DOHH2 (cell line): Measurements from ENCODE around the gene ARL6IP4.

Experiments used
- H3F3A ChIP-seq: fragments of 200-600 bp; sonication (generic), shearing (Covaris generic); 2 replicates; pipeline ENCODE4 v1.6.0; 2016; ENCODE audit warnings: antibody characterized with exemption, mild to moderate bottlenecking; ENCODE audit not compliant: control insufficient read depth, insufficient read depth
- H3K27ac ChIP-seq: fragments of 200-600 bp; sonication (generic); 2 replicates; pipeline ENCODE4 v1.5.1; 2014; ENCODE audit warnings: low read depth, mild to moderate bottlenecking, low read length, moderate library complexity
- H3K27me3 ChIP-seq: fragments of 200-600 bp; sonication (generic); 2 replicates; pipeline ENCODE4 v1.6.1; 2014; ENCODE audit warnings: mild to moderate bottlenecking, low read length, mixed read lengths; ENCODE audit not compliant: control insufficient read depth
- H3K36me3 ChIP-seq: fragments of 200-600 bp; sonication (generic); 2 replicates; pipeline ENCODE4 v1.6.1; 2014; ENCODE audit warnings: mild to moderate bottlenecking, low read length, moderate library complexity, mixed read lengths; ENCODE audit not compliant: control insufficient read depth
- H3K4me1 ChIP-seq: fragments of 200-600 bp; sonication (generic); 2 replicates; pipeline ENCODE4 v1.6.1; 2014; ENCODE audit warnings: mild to moderate bottlenecking, low read length, mixed read lengths; ENCODE audit not compliant: control insufficient read depth
- H3K4me2 ChIP-seq: fragments of 200-600 bp; sonication (generic); 2 replicates; pipeline ENCODE4 v1.6.0; 2014; ENCODE audit warnings: mild to moderate bottlenecking, low read length, moderate library complexity
- H3K4me3 ChIP-seq: fragments of 200-600 bp; sonication (generic); 2 replicates; pipeline ENCODE4 v1.5.1; 2014; ENCODE audit warnings: mild to moderate bottlenecking, low read length, mixed read lengths
- H3K79me2 ChIP-seq: fragments of 200-600 bp; sonication (generic); 2 replicates; pipeline ENCODE4 v1.6.1; 2014; ENCODE audit warnings: mild to moderate bottlenecking, low read length, mixed read lengths; ENCODE audit not compliant: control insufficient read depth
- H3K9me2 ChIP-seq: fragments of 200-600 bp; sonication (generic); replicated peaks from 2 replicates; pipeline ENCODE4 v1.6.1; 2014; ENCODE audit warnings: mild to moderate bottlenecking, low read length, mixed read lengths; ENCODE audit not compliant: control insufficient read depth
- H3K9me3 ChIP-seq: fragments of 200-600 bp; sonication (generic); 2 replicates; pipeline ENCODE4 v1.6.1; 2014; ENCODE audit warnings: antibody characterized with exemption, low read length, mixed read lengths; ENCODE audit not compliant: control insufficient read depth, insufficient read depth
- H4K20me1 ChIP-seq: fragments of 200-600 bp; sonication (generic); 2 replicates; pipeline ENCODE4 v1.6.0; 2014; ENCODE audit warnings: low read depth, mild to moderate bottlenecking, antibody characterized with exemption, low read length, moderate library complexity; ENCODE audit not compliant: control insufficient read depth, insufficient read depth
- EZH2phosphoT487 ChIP-seq: fragments of 200-600 bp; sonication (generic); IDR thresholded peaks from 2 replicates; pipeline ENCODE4 v1.6.1; 2017; ENCODE audit warnings: borderline replicate concordance, mild to moderate bottlenecking, antibody characterized with exemption, low read length, moderate library complexity, mixed read lengths
- TF ChIP-seq, protein P1 (sequence below): fragments of 200-600 bp; sonication (generic); IDR thresholded peaks from one replicate; pipeline ENCODE4 v1.5.1; 2014; ENCODE audit warnings: antibody characterized with exemption, mild to moderate bottlenecking, low read depth, low read length; ENCODE audit not compliant: poor library complexity, severe bottlenecking

ARL6IP4 gene

DNA sequence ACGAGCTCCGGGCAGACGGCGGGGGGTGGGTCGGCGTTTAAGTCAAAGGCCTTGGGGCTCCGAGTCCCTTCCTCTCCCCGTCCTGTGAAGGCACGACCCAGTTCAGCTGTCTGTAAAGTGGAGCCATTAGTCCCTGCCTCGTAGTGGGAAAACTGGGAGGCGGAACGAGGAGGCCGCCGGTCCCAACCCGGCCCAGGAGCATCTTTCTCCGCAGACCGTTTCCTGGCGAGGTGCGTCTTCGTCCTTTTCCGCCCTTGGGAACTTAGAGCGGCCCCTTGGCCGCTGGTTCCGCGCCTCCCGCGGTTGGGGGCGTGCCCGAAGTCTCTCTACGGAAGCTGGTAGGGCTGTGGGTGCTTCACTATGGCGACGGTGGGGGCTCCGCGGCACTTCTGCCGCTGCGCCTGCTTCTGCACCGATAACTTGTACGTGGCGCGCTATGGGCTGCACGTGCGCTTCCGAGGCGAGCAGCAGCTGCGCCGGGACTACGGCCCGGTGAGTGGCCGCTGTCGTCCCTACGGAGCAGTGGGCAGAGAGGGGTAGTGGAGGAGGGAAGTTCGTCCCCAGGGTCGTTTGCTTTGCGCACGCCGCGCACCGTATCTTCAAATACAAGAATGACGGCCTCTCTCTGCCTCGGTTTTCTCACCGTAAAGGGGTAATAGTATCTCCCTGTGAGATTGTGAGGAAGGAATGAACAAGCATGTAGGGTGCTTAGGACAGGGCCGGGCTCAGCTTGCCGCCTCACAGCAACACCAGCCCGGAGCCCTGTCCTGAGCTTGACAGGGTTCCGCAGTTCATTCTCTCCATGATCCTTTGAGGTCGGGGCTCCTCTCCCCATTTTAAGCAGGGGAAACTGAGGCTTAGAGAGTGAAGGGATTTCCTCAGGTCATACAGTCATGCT lies 5.3 kb upstream of the ARL6IP4 start, which contains the start of gene OGFOD2:
Gene OGFOD2, plus strand, starts transcription at position 353 of the 898 bp plus-strand sequence. Its CDS starts 8 bp downstream, at position 361.
- Histone ChIP-seq H3K36me3 (peaks cover 37% of the 10 kb centered on the region), H3K27me3 (no peaks in the 10 kb centered on the region), H3K4me1 (peaks cover 30% of the 10 kb centered on the region), H4K20me1 (no peaks in the 10 kb centered on the region), H3K4me2 (peak within 1 kb of the TSS; percentile 89), H3K9me2 (no peaks in the 10 kb centered on the region), H3K79me2 (peaks cover 54% of the 10 kb centered on the region), H3F3A (no peaks in the 10 kb centered on the region), H3K27ac (peak within 1 kb of the TSS; percentile 86), H3K4me3 (peak within 1 kb of the TSS; percentile 88), H3K9me3 (no peaks in the 10 kb centered on the region)
- TF ChIP-seq, protein P1, sequence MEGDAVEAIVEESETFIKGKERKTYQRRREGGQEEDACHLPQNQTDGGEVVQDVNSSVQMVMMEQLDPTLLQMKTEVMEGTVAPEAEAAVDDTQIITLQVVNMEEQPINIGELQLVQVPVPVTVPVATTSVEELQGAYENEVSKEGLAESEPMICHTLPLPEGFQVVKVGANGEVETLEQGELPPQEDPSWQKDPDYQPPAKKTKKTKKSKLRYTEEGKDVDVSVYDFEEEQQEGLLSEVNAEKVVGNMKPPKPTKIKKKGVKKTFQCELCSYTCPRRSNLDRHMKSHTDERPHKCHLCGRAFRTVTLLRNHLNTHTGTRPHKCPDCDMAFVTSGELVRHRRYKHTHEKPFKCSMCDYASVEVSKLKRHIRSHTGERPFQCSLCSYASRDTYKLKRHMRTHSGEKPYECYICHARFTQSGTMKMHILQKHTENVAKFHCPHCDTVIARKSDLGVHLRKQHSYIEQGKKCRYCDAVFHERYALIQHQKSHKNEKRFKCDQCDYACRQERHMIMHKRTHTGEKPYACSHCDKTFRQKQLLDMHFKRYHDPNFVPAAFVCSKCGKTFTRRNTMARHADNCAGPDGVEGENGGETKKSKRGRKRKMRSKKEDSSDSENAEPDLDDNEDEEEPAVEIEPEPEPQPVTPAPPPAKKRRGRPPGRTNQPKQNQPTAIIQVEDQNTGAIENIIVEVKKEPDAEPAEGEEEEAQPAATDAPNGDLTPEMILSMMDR: no peak
- TF ChIP-seq EZH2phosphoT487: no peak

DNA sequence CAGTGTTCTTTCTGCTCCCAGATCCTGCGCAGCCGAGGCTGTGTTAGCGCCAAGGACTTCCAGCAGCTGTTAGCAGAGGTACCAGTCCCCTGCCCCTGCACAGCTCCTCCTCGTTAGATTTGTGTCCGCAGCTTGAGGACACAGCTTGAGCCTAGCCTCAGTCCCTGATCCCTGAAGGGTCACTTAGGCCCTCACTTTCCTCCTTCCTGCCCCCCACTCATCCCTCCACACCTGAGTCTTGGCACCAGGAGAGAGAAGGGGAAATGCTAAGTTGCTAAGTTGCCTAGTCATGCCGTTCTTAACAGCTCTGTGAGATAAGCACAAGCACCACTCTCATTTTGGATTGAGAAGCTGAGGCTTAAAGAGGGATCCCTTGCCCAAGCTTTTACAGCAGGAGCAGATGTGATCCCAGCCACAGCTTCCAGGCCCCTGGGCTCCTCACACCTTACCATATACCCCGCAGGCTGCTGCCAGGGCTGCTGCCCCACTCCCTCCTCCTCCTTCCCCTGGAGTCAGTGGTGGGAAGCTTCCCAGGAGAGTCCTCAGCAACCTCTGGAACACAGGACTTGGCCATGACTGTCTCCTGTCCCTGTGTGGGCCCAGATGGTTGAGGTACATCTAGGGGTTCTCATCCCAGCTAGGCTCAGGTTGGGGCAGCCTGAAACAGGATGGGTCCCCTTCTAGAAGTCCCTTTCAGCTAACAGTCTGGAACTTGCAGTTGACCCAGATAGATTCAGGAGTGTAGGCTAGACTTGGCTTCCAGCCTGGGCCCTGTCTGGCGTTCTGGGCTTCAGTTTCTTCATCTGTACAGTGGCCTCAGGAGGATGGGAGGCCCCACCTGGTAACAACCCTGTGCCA lies 4.5 kb upstream of the ARL6IP4 start:
- peak overlapping the region; percentile 89 for H3K4me2 ChIP-seq
- no peaks in the 10 kb centered on the region for H3K9me3 ChIP-seq
- H4K20me1 ChIP-seq: no peaks in the 10 kb centered on the region
- H3K9me2 ChIP-seq: no peaks in the 10 kb centered on the region
- peaks cover 30% of the 10 kb centered on the region for H3K4me1 ChIP-seq
- peak overlapping the region; percentile 88 for H3K4me3 ChIP-seq
- TF ChIP-seq EZH2phosphoT487: no peak
- TF ChIP-seq, protein P1: no peak
- H3K79me2 ChIP-seq: peaks cover 63% of the 10 kb centered on the region
- no peaks in the 10 kb centered on the region for H3F3A ChIP-seq
- peaks cover 42% of the 10 kb centered on the region for H3K36me3 ChIP-seq
- no peaks in the 10 kb centered on the region for H3K27me3 ChIP-seq
- peak overlapping the region; percentile 86 for H3K27ac ChIP-seq

DNA sequence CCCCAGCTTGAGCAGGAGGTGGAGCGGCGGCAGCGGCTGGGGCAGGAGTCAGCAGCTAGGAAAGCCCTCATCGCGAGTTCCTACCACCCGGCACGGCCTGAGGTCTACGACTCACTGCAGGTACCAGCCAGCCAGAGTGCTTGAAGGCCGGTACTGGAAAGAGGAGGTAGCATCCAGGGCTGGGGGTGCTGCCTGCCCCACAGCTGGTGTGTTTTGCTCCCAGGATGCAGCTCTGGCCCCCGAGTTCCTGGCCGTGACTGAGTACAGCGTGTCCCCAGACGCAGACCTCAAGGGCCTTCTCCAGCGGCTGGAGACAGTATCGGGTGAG lies 3.9 kb upstream of the ARL6IP4 start:
- peaks cover 30% of the 10 kb centered on the region for H3K4me1 ChIP-seq
- H3K4me2 ChIP-seq: peak overlapping the region; percentile 89; the same call in 1 of the 2 replicates
- no peaks in the 10 kb centered on the region for H3K27me3 ChIP-seq
- H3K9me2 ChIP-seq: no peaks in the 10 kb centered on the region
- peaks cover 69% of the 10 kb centered on the region for H3K79me2 ChIP-seq
- peaks cover 45% of the 10 kb centered on the region for H3K36me3 ChIP-seq
- H4K20me1 ChIP-seq: no peaks in the 10 kb centered on the region
- H3K9me3 ChIP-seq: no peaks in the 10 kb centered on the region
- no peaks in the 10 kb centered on the region for H3F3A ChIP-seq
- H3K27ac ChIP-seq: no peak overlapping the region
- H3K4me3 ChIP-seq: peak overlapping the region; percentile 88
- TF ChIP-seq, protein P1: no peak
- TF ChIP-seq EZH2phosphoT487: no peak
